Spinal cord (tissue), 10 donors: ENCODE measurements around the gene LGALS7. TPM values are rescaled to one million over a fixed set of nuclear protein-coding genes. Genes with fewer than 3 reads are reported as not detected.
A peak's percentile ranks its signal among the peaks of the same experiment; 100 is the strongest.

Experiments used
- DNase-seq, 6 donors: peaks; one replicate each; pipeline versions ENCODE4 v3.0.0 to v3.0.0-alpha.2; 2013 to 2015; ENCODE audit warnings: low spot score in 6 of 6, low read depth in 4 of 6
- H3K27ac ChIP-seq: one replicate; pipeline ENCODE4 v1.5.1; 2013; ENCODE audit warnings: low read depth, low read length, control low read depth
- H3K27me3 ChIP-seq: one replicate; pipeline ENCODE4 v1.6.1; 2013; ENCODE audit warnings: low read length; ENCODE audit not compliant: control insufficient read depth, insufficient read depth
- H3K36me3 ChIP-seq: one replicate; pipeline ENCODE4 v1.6.1; 2013; ENCODE audit warnings: low read length; ENCODE audit not compliant: control insufficient read depth, insufficient read depth
- H3K4me1 ChIP-seq: one replicate; pipeline ENCODE4 v1.6.1; 2013; ENCODE audit warnings: low read length; ENCODE audit not compliant: control insufficient read depth, insufficient read depth
- H3K4me3 ChIP-seq: one replicate; pipeline ENCODE4 v1.5.1; 2013; ENCODE audit warnings: low read depth, low read length, control low read depth
- H3K9me3 ChIP-seq: one replicate; pipeline ENCODE4 v1.6.1; 2013; ENCODE audit warnings: low read length; ENCODE audit not compliant: control insufficient read depth, insufficient read depth
- WGBS: methylation state at CpG from one replicate; pipeline ENCODE4 v1.1.5; 2013; ENCODE audit warnings: missing lambda C conversion rate; ENCODE audit not compliant: insufficient coverage; 5-methylcytosine and 5-hydroxymethylcytosine counted together
- polyA plus RNA-seq, 2 donors: library from polyadenylated mRNA; unstranded; fragments of 120-200 nt; gene quantifications; one replicate each; pipeline ENCODE4 v1.2.1, GENCODE V29; 2013; ENCODE audit not compliant: insufficient read length in 2 of 2
- small RNA-seq: library from RNA; depleted of rRNA; stranded (forward); fragments of <200 nt; gene quantifications from one replicate; pipeline ENCODE3, GENCODE V24; 2014; ENCODE audit warnings: low replicate concordance
- total RNA-seq, 2 donors: library from RNA; depleted of rRNA in 1 of 2; stranded (reverse); fragments of 120-200 nt in 1 of 2; fragments of >200 nt in 1 of 2; gene quantifications; one replicate each; pipeline versions ENCODE4 v1.2.3 to v1.2.4, GENCODE V29; 2013 to 2014
- donor health status: healthy.

Gene LGALS7
- total and polyA plus RNA-seq, 4 donors: 0.72 to 1.4 TPM; not detected in 2

GRCh38 chr19:38723606-38723965 is 49.7 kb downstream of the LGALS7 start:
- no peaks in the 10 kb centered on the region for H3K9me3 ChIP-seq
- peaks cover 56% of the 10 kb centered on the region for H3K4me1 ChIP-seq
- no peaks in the 10 kb centered on the region for H3K27me3 ChIP-seq
- no peak for DNase-seq
- peaks cover 100% of the 10 kb centered on the region for H3K36me3 ChIP-seq
- no peak overlapping the region for H3K27ac ChIP-seq
- H3K4me3 ChIP-seq: no peak overlapping the region
- WGBS: 88% methylated on average over 5 of the region's 11 CpGs

DNA sequence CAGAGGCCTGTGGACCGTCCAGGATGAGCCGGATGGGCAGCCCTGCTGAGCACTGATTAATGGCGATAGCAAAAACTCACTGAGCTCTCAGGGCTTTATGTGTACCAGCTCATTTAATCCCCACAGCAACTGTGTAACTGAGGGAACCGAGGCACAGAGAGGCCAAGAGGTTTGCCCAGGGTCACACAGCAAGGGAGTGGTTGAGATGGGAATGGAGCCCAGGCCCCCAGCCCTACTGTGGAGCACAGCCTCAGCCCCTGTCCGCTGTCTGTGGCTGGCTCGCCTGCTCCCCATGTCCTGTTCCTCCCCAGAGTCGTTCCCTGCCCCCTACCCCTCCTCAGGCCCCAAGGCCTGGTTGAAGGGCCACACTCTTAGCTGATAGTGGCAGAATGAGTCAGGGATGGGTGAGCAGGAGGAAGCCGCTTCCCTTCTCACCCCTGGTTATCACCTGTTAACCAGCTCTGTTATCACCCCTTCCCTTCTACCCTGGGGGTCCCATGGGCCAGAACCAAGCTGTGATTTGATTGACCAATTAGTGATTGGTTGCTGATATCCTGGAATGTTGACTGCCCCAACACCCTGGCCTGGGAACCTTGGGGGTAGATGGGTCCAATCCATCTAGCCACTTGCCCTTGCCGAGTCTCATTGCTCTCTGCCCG is 50.2 kb downstream of the LGALS7 start:
- peaks cover 100% of the 10 kb centered on the region for H3K36me3 ChIP-seq
- no peak for DNase-seq
- H3K27me3 ChIP-seq: no peaks in the 10 kb centered on the region
- no peak overlapping the region for H3K4me3 ChIP-seq
- peaks cover 59% of the 10 kb centered on the region for H3K4me1 ChIP-seq
- H3K27ac ChIP-seq: peak overlapping the region; percentile 92
- H3K9me3 ChIP-seq: no peaks in the 10 kb centered on the region
- WGBS: 82% methylated on average over 7 of the region's 10 CpGs

DNA sequence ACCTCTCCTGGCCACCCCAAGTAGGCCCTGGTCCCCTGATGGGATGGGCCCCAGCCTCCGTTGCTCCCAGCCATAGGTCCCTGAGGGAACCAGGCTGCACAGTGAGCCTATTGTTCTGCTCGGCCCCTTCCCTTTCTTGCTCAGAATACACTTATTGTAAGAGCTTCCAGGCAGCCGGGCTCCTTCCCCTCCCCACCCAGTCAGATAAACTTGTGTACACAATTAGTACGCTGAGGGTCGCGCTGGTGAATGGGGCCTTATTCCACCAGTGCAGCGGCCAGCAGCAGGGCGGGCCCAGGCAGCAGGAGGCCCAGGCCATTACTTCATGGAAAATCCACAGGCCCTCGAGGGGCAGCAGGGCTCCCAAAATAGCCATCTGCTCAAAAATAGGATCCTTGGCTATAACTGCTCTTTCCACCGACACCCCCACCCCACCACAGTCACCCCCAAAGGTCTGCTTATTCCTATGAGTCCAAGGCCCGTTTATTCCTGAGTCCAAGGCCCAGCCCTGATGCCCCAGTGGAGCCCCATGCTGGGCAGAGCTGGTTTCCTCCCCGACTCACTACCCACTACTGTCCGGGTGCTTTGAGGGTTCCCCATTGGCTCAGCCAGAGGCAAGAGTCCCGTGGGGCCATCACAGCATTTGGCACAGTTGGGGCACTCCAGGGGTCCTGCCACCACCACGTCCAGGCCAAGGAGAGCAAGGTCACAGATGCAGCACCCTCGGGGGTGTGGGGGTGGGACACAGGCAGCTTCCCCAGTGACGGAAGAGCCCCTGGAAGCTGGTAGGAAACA is 51.1 kb downstream of the LGALS7 start:
- no peak overlapping the region for H3K4me3 ChIP-seq
- peak in 3 of 6 donors; percentile 60 to 87 (median 79) for DNase-seq
- peaks cover 100% of the 10 kb centered on the region for H3K36me3 ChIP-seq
- H3K4me1 ChIP-seq: peaks cover 55% of the 10 kb centered on the region
- no peaks in the 10 kb centered on the region for H3K9me3 ChIP-seq
- H3K27me3 ChIP-seq: no peaks in the 10 kb centered on the region
- WGBS: 25% methylated on average over 16 of the region's 17 CpGs
- H3K27ac ChIP-seq: peak overlapping the region; percentile 92

GRCh38 chr19:38721496-38721895 is 51.8 kb downstream of the LGALS7 start:
- DNase-seq: no peak
- Histone ChIP-seq H3K4me1 (peaks cover 55% of the 10 kb centered on the region), H3K36me3 (peaks cover 100% of the 10 kb centered on the region), H3K27me3 (no peaks in the 10 kb centered on the region), H3K4me3 (no peak overlapping the region), H3K9me3 (no peaks in the 10 kb centered on the region), H3K27ac (peak overlapping the region; percentile 92)
- WGBS: 90% methylated on average over 18 of the region's 20 CpGs

Small RNAs within 50 kb of the gene (small RNA-seq; reads per million reads assigned to genes)
- not detected for gene RNU6-140P

Other genes starting within 250 kb of the LGALS7 start
- gene MAP4K1, start 155.6 kb downstream of the LGALS7 start, total RNA-seq: 1 to 10 TPM; 1.6 to 2.4 TPM
- gene MAP4K1, start 155.6 kb downstream of the LGALS7 start, polyA plus RNA-seq: 10 to 100 TPM in 1 of 2 donors, 1 to 10 TPM in 1; 8.9 to 12.2 TPM
- 100 to 1,000 TPM; 110 to 266 TPM for gene EIF3K, start 154.3 kb downstream of the LGALS7 start, total RNA-seq
- 100 to 1,000 TPM; 254 to 268 TPM for gene EIF3K, start 154.3 kb downstream of the LGALS7 start, polyA plus RNA-seq
- 100 to 1,000 TPM; 103 to 142 TPM for gene ACTN4, start 125.9 kb downstream of the LGALS7 start, total RNA-seq
- 100 to 1,000 TPM; 292 to 297 TPM for gene ACTN4, start 125.9 kb downstream of the LGALS7 start, polyA plus RNA-seq
- 1 to 10 TPM in 1 of 2 donors, under 1 TPM in 1; 0.69 to 1.1 TPM for gene CAPN12, start 29.0 kb downstream of the LGALS7 start, total RNA-seq
- gene CAPN12, start 29.0 kb downstream of the LGALS7 start, polyA plus RNA-seq: 1 to 10 TPM; 2.5 to 2.8 TPM
- gene LGALS7B, start 15.7 kb upstream of the LGALS7 start, total RNA-seq: 1 to 10 TPM in 1 of 2 donors, not detected in 1; 1.9 TPM
- 1 to 10 TPM in 1 of 2 donors, not detected in 1; 2.6 TPM for gene LGALS7B, start 15.7 kb upstream of the LGALS7 start, polyA plus RNA-seq
- gene LGALS4, start 39.4 kb upstream of the LGALS7 start, total RNA-seq: 1 to 10 TPM in 1 of 2 donors, under 1 TPM in 1; 0.89 to 1.0 TPM
- 1 to 10 TPM; 1.8 to 2.0 TPM for gene LGALS4, start 39.4 kb upstream of the LGALS7 start, polyA plus RNA-seq
- gene ECH1, start 58.3 kb upstream of the LGALS7 start, total RNA-seq: 10 to 100 TPM; 31.1 to 49.4 TPM
- 100 to 1,000 TPM; 123 to 142 TPM for gene ECH1, start 58.3 kb upstream of the LGALS7 start, polyA plus RNA-seq
- 100 to 1,000 TPM; 214 to 274 TPM for gene HNRNPL, start 76.5 kb upstream of the LGALS7 start, total RNA-seq
- gene HNRNPL, start 76.5 kb upstream of the LGALS7 start, polyA plus RNA-seq: 100 to 1,000 TPM; 312 to 338 TPM
- 10 to 100 TPM in 1 of 2 donors, 1 to 10 TPM in 1; 8.7 to 11.7 TPM for gene RINL, start 104.8 kb upstream of the LGALS7 start, total RNA-seq
- gene RINL, start 104.8 kb upstream of the LGALS7 start, polyA plus RNA-seq: 10 to 100 TPM; 22.5 to 28.2 TPM
- 100 to 1,000 TPM; 277 to 339 TPM for gene SIRT2, start 126.1 kb upstream of the LGALS7 start, total RNA-seq
- gene SIRT2, start 126.1 kb upstream of the LGALS7 start, polyA plus RNA-seq: 100 to 1,000 TPM; 652 to 771 TPM
- 10 to 100 TPM in 1 of 2 donors, 1 to 10 TPM in 1; 5.6 to 11.2 TPM for gene NFKBIB, start 126.5 kb upstream of the LGALS7 start, total RNA-seq
- gene NFKBIB, start 126.5 kb upstream of the LGALS7 start, polyA plus RNA-seq: 10 to 100 TPM; 14.3 to 14.8 TPM
- 1 to 10 TPM in 1 of 2 donors, under 1 TPM in 1; 0.89 to 1.9 TPM for gene CCER2, start 138.7 kb upstream of the LGALS7 start, total RNA-seq
- gene CCER2, start 138.7 kb upstream of the LGALS7 start, polyA plus RNA-seq: 1 to 10 TPM; 3.6 to 3.7 TPM
- 10 to 100 TPM in 1 of 2 donors, 1 to 10 TPM in 1; 8.1 to 19.7 TPM for gene SARS2, start 157.2 kb upstream of the LGALS7 start, total RNA-seq
- gene SARS2, start 157.2 kb upstream of the LGALS7 start, polyA plus RNA-seq: 10 to 100 TPM; 34.1 to 47.7 TPM
- 10 to 100 TPM; 18.7 to 21.9 TPM for gene MRPS12, start 157.4 kb upstream of the LGALS7 start, total RNA-seq
- gene MRPS12, start 157.4 kb upstream of the LGALS7 start, polyA plus RNA-seq: 10 to 100 TPM; 25.8 to 26.9 TPM
- gene FBXO17, start 202.2 kb upstream of the LGALS7 start, total RNA-seq: 10 to 100 TPM in 1 of 2 donors, 1 to 10 TPM in 1; 7.7 to 20.8 TPM
- gene FBXO17, start 202.2 kb upstream of the LGALS7 start, polyA plus RNA-seq: 10 to 100 TPM; 13.2 to 18.0 TPM